Activated B cell treated with CpG ODN at 0.5 μM for 24 hours (primary cell): ENCODE measurements around the gene STPG2. TPM values are rescaled to one million over a fixed set of nuclear protein-coding genes. Genes with fewer than 3 reads are reported as not detected.

Experiments
- ATAC-seq: fragments of 200-7000 bp; cut with Tn5 transposase; one replicate; pipeline ENCODE4 v1.10.0; 2021; ENCODE audit warnings: low read depth, mild to moderate bottlenecking, moderate library complexity
- CTCF ChIA-PET: fragments of 350-600 bp; sonication (Branson Sonifier 250); formaldehyde crosslinking; loops from one replicate; lab custom pipeline; 2021; ENCODE audit warnings: antibody characterized with exemption; lab: Charles Lee
- POLR2A ChIA-PET: fragments of 350-600 bp; sonication (Branson Sonifier 250); formaldehyde crosslinking; loops from one replicate; lab custom pipeline; 2021; ENCODE audit warnings: antibody characterized with exemption; lab: Charles Lee
- DNase-seq: peaks from one replicate; pipeline ENCODE4 v3.0.0; 2022
- H3K27ac Mint-ChIP-seq: one replicate; pipeline ENCODE4 v1.8.0; 2020; ENCODE audit warnings: mixed read lengths
- H3K27me3 Mint-ChIP-seq: one replicate; pipeline ENCODE4 v1.8.0; 2021; ENCODE audit warnings: mixed read lengths
- H3K36me3 Mint-ChIP-seq: one replicate; pipeline ENCODE4 v1.8.0; 2021; ENCODE audit warnings: low read depth, mixed read lengths
- H3K4me1 Mint-ChIP-seq: one replicate; pipeline ENCODE4 v1.8.0; 2021; ENCODE audit warnings: mixed read lengths
- H3K4me3 Mint-ChIP-seq: one replicate; pipeline ENCODE4 v1.8.0; 2020; ENCODE audit warnings: mild to moderate bottlenecking, mixed read lengths
- H3K9me3 Mint-ChIP-seq: one replicate; pipeline ENCODE4 v1.8.0; 2020; ENCODE audit warnings: mixed read lengths
- intact Hi-C: fragments of 100-400 bp; cut with micrococcal nuclease; formaldehyde crosslinking; loops from one replicate; pipeline ENCODE4 v1.15.1; 2024
- total RNA-seq: library from RNA; stranded (reverse); gene quantifications from 2 replicates; pipeline ENCODE4 v1.2.3, GENCODE V29; 2022
- TF ChIP-seq, protein P1 (sequence below): fragments of 200-600 bp; IDR thresholded peaks from one replicate; pipeline ENCODE4 v1.8.0; 2022; ENCODE audit warnings: antibody characterized with exemption, mild to moderate bottlenecking

Gene STPG2
- total RNA-seq, 1 donor from 2014 or later, result 0.69 TPM

DNA sequence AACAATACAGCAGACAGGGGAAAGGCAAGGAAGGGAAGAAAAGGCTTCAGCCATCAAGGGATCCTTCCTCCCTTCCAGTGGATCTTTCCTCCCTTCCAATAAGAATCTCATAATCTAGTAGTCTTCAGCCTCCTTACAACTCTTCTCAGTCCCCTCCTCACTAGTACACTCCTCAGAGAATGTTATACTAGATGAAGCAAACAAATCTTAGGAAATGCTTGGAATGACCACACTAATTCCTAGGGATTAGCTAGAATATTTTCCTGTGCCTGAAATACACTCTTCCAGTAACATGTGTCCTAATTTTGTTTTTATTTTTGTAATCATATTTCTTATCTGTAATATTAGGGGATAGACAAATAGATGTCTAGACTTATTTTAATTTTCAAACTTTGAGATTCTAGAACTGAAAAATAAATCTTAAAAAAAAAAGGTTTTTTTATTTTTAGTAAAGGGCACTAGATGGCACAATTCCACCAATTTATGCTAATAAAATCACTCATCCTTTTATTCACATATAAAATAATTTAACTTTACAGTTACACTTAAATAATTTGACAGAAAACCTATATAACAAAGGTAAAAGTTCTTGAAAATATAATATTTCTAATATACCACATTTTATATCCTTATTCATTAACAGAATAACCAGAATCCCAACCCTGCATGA is 7.0 kb upstream of the STPG2 start:
- Mint-ChIP-seq H3K27me3 (no peaks in the 10 kb centered on the region), H3K27ac (no peak overlapping the region), H3K36me3 (no peaks in the 10 kb centered on the region), H3K9me3 (no peaks in the 10 kb centered on the region), H3K4me3 (no peak overlapping the region), H3K4me1 (peaks cover 25% of the 10 kb centered on the region)
- ChIA-PET POLR2A (interaction anchor here (0.5 to 2.3 kb wide), 3 partner anchors 71 to 1254 kb away, joined by 5 to 7 read pairs (median 5); partner anchors contain the start of gene ADH5), CTCF (interaction anchor here (0.8 to 5.3 kb wide), 8 partner anchors 110 to 1312 kb away, joined by 3 to 37 read pairs (median 4); partner anchors contain the start of gene METAP1)
- ATAC-seq (no peak), DNase-seq (no peak)
- TF ChIP-seq, protein P1, sequence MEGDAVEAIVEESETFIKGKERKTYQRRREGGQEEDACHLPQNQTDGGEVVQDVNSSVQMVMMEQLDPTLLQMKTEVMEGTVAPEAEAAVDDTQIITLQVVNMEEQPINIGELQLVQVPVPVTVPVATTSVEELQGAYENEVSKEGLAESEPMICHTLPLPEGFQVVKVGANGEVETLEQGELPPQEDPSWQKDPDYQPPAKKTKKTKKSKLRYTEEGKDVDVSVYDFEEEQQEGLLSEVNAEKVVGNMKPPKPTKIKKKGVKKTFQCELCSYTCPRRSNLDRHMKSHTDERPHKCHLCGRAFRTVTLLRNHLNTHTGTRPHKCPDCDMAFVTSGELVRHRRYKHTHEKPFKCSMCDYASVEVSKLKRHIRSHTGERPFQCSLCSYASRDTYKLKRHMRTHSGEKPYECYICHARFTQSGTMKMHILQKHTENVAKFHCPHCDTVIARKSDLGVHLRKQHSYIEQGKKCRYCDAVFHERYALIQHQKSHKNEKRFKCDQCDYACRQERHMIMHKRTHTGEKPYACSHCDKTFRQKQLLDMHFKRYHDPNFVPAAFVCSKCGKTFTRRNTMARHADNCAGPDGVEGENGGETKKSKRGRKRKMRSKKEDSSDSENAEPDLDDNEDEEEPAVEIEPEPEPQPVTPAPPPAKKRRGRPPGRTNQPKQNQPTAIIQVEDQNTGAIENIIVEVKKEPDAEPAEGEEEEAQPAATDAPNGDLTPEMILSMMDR, result no peak
- intact Hi-C loops, result loop anchor here (1.0 to 10.0 kb wide), 5 partner anchors 205 to 1313 kb away; no protein-coding TSS in a partner anchor

DNA sequence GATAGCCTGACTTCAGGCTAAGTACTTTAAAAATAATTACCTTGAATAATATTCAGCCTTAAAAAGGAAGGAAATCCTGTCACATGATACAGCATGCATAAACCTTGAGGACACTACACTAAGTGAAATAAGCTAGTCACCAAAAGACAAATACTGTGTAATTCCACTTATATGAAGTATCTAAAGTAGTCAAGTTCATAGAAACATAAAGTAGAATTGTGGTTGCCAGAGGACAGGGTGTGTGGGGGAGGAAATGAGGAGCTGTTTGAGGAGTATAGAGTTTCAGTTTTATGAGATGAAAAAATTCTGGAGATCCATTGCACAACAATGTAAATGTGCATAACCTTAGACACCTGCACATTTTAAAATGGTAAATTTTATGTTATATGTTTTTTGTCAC is 5.6 kb upstream of the STPG2 start:
- H3K4me1 Mint-ChIP-seq, result peaks cover 30% of the 10 kb centered on the region
- intact Hi-C loops, result loop anchor here (1.0 kb wide), 1 partner anchor 1256 kb away; no protein-coding TSS in a partner anchor
- H3K27ac Mint-ChIP-seq, result no peak overlapping the region
- no peaks in the 10 kb centered on the region for H3K9me3 Mint-ChIP-seq
- no peak overlapping the region for H3K4me3 Mint-ChIP-seq
- DNase-seq (no peak), ATAC-seq (peak; percentile 31)
- TF ChIP-seq, protein P1, result no peak
- H3K27me3 Mint-ChIP-seq, result no peaks in the 10 kb centered on the region
- ChIA-PET POLR2A (interaction anchor here (0.5 to 2.3 kb wide), 4 partner anchors 112 to 940 kb away, joined by 3 to 7 read pairs (median 6); partner anchors contain the start of genes ADH5, METAP1 and RAP1GDS1), CTCF (interaction anchor here (1.1 to 5.3 kb wide), 6 partner anchors 320 to 1314 kb away, joined by 3 to 37 read pairs (median 4); partner anchors contain the start of genes EIF4E and METAP1)
- no peaks in the 10 kb centered on the region for H3K36me3 Mint-ChIP-seq

DNA sequence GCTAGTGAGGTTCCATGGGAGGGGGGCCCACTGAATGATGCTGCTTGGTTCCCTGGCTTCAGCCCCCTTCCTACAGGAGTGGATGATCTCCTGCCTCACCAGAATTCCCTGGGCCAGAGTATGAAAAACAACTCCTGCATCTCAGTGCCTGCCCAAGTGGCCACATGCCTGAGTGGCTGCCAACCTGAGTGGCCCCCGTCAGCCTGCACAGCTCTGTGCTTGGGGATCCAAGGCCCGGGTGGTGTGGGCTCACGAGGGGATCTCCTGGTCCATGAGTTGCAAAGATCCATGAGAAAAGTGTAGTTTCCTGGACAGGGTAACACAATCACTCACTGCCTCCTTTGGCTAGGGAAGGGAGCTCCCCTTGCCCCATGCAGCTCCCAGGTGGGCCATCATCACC is 17.1 kb downstream of the STPG2 start:
- CTCF ChIA-PET, result no interaction called here
- no peak for DNase-seq
- no peak overlapping the region for H3K4me3 Mint-ChIP-seq
- peaks cover 11% of the 10 kb centered on the region for H3K27me3 Mint-ChIP-seq
- no peaks in the 10 kb centered on the region for H3K36me3 Mint-ChIP-seq
- H3K27ac Mint-ChIP-seq, result no peak overlapping the region
- intact Hi-C loops, result no loop called here
- ATAC-seq, result no peak
- no peaks in the 10 kb centered on the region for H3K4me1 Mint-ChIP-seq
- peaks cover 5% of the 10 kb centered on the region for H3K9me3 Mint-ChIP-seq
- POLR2A ChIA-PET, result no interaction called here
- TF ChIP-seq, protein P1, result no peak

DNA sequence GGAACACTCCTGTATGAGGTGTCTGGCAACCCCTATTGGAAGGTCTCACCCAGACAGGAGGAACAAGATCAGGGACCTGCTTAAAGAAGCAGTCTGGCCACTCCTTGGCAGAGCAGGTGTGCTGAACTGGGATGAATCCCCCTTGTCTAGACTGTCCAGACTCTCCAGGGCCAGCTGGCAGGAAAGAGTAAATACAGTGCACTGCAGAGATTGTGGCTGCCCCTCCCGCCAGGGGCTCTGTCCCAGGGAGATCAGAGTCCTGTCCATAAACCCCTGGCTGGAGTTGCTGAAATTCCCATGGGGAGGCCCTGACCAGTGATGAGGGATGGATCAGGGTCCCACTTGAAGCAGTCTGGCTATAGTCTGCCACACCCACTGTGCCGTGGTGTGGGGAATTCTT is 17.7 kb downstream of the STPG2 start:
- intact Hi-C loops, result no loop called here
- no peaks in the 10 kb centered on the region for H3K36me3 Mint-ChIP-seq
- H3K9me3 Mint-ChIP-seq, result peaks cover 5% of the 10 kb centered on the region
- peaks cover 8% of the 10 kb centered on the region for H3K27me3 Mint-ChIP-seq
- H3K4me1 Mint-ChIP-seq, result no peaks in the 10 kb centered on the region
- no peak for DNase-seq
- POLR2A ChIA-PET, result no interaction called here
- no peak overlapping the region for H3K4me3 Mint-ChIP-seq
- H3K27ac Mint-ChIP-seq, result no peak overlapping the region
- no peak for ATAC-seq
- CTCF ChIA-PET, result no interaction called here
- TF ChIP-seq, protein P1, result no peak

DNA sequence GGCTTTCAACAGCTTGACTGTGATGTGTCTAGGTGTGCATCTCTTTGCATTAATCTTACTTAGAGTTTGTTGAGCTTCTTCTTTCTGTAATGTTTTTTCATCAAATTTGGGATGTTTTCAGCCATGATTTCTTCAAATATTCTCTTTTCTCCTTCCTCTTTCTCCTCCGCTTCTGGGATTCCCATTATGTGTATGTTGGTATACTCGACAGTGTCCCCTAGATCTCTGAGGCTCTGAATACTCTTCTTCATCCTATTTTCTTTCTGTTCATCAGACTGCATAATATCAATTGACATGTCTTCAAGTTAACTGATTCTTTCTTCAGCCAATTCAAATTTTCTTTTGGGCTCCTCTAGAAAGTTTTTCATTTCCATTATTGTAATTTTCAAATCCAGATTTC is 25.9 kb downstream of the STPG2 start:
- POLR2A ChIA-PET, result no interaction called here
- H3K36me3 Mint-ChIP-seq, result peaks cover 3% of the 10 kb centered on the region
- H3K4me3 Mint-ChIP-seq, result no peak overlapping the region
- no peaks in the 10 kb centered on the region for H3K4me1 Mint-ChIP-seq
- DNase-seq (no peak), ATAC-seq (no peak)
- CTCF ChIA-PET, result no interaction called here
- no peak overlapping the region for H3K27ac Mint-ChIP-seq
- H3K27me3 Mint-ChIP-seq, result no peaks in the 10 kb centered on the region
- intact Hi-C loops, result loop anchor here (10.0 kb wide), 1 partner anchor 1287 kb away; no protein-coding TSS in a partner anchor
- TF ChIP-seq, protein P1, result no peak
- peaks cover 10% of the 10 kb centered on the region for H3K9me3 Mint-ChIP-seq
